HG03108 (cell line): ENCODE measurements around the gene PIGU.
"Not testable (repeated sequence)": the region's sequence is repeated elsewhere in the genome, so short reads cannot be mapped to it uniquely, and the experiment has no call there.

Experiments used
- ATAC-seq: cut with Tn5 transposase; IDR thresholded peaks from one replicate; pipeline ENCODE4 v1.9.1; 2021; ENCODE audit warnings: moderate library complexity; ENCODE audit not compliant: unreplicated experiment

PIGU gene

DNA sequence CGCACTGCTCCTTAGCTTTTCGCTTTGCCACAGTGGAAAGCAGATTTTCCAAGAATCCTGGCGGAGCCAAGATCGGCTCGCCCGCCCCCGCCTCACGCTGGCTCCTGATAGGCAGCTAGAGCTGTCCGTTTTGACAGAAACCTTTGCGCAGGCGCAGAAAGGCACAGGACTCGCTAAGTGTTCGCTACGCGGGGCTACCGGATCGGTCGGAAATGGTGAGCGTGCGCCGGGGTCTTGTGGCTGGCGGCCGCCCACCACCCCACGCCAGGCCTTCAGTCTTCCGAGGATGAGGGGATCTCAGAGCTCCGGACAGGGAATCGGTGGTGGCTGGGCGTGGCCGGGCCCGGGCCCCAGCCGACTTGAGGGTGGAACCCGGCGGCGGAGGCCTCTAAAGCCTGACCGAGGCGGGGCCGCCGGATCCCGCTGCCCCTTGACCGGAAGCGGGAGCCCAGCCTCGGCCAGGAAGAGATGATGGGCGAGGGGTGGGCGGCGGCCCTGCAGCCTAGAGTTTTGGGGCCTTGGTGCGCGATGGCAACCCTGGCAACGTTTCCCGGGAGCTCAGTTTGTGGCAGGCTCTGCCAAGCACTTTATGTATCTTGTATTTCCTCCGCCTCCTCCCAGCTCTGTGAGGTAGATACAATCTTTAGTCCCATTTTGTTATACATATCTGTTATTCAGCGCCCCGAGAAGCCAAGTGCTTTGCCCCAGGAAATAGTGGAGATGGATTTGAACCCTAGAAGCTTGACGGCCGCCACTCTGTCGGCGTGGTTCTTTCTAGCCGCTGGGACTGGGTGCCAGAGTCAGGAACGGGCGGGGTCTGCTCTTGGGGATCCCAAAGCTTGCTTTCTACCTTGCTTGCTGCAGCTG lies 160.4 kb downstream of the PIGU start, which contains the start of gene DYNLRB1:
Gene DYNLRB1, plus strand, starts transcription at position 176 of the 867 bp plus-strand sequence. Its CDS starts 37 bp downstream, at position 213.
- peak; percentile 68 for ATAC-seq

DNA sequence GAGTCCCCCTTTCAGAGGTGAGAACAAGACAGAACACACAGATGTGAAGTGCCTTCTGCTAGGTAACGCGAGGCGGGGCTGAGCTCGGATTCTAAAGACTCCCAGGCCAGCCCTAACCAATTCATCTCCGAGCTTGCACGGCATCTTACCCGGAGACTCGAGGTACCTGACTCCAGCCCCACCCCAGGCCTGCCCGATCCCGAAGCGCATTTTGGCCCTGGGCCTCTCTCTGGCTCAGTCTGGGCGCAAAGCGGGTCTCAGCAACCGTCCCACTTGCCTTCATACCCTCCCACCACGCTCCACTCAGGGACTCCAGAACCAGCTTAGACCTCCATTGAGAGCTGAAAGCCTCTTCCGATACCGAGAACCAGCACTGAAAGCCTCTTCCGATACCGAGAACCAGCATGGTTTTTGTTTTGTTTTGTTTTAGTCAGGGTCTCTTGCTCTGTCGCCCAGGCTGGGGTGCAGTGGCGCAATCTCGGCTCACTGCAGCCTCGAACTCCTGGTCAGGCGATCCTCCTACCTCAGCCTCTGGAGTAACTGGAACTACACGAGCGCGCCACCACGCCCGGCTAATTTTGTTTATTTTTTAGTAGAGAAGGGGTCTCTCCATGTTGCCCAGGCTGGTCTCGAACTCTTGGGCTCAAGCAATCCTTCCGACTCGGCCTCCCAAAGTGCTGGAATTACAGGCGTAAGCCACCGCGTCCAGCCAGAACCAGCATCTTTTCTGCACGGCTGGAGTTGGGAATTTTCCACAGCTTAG lies 161.2 kb downstream of the PIGU start:
- ATAC-seq = peak; percentile 42

DNA sequence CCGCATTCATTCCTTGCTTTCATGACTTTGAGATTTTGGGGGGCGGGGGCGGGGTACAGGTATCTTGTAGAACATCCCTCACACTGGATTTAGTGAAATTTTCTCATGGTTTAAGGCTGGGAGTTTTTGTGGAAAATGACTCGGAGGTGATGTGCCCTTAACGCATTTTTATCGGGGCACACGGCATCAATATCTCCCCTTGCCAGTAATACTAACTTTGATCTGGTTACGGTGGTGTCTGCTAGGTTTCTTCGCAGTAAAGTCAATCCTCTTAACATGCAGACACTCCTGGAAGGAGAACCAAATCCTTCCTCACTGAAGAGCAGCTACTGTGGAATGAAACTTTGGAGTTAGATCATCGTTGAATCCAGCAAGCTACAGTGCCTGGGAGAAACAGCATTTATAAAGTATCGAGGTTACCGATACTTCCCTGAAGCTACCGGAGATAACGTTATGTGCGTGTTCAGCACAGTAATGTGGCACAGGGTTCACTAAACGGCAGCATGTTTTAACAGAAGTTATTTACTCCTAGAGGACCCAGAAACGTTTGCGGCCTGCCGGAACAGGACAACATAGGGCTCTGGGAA lies 161.9 kb downstream of the PIGU start:
- no peak for ATAC-seq

DNA sequence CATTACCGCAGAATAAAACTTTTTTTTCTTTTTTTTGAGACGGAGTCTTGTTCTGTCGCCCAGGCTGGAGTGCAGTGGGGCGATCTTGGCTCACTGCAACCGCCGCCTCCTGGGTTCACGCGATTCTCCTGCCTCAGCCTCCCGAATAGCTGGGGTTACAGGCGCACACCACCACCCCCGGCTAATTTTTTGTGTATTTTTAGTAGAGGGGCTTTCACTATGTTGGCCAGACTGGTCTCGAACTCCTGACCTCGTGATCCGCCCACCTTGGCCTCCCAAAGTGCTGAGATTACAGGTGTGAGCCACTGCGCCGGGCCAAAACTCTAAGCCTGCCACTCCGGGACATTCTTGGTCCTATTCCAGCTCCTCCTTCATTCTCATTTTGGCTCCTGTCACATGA lies 162.9 kb downstream of the PIGU start:
- ATAC-seq = not testable (repeated sequence)

DNA sequence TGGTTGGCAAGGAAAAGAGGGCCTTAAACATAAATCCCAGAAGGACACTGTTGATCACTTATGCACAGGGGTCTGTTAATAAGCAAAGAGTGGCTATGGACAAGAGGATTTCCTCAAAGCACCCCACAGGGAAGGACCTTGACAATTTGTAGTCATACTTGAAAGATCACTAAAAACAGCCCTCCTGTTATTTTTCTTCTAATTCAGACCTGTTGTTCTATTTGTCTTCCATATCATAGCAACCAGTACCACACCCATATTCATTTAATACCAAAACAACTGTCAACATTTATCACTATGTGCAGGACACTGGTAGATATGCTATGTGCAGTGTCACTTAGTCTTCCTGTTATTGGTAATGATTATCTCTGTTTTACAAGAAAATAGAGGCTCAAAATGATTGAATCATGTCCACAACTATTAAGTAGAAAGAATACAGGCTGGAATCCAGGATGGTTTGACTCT lies 163.9 kb downstream of the PIGU start:
- no peak for ATAC-seq

DNA sequence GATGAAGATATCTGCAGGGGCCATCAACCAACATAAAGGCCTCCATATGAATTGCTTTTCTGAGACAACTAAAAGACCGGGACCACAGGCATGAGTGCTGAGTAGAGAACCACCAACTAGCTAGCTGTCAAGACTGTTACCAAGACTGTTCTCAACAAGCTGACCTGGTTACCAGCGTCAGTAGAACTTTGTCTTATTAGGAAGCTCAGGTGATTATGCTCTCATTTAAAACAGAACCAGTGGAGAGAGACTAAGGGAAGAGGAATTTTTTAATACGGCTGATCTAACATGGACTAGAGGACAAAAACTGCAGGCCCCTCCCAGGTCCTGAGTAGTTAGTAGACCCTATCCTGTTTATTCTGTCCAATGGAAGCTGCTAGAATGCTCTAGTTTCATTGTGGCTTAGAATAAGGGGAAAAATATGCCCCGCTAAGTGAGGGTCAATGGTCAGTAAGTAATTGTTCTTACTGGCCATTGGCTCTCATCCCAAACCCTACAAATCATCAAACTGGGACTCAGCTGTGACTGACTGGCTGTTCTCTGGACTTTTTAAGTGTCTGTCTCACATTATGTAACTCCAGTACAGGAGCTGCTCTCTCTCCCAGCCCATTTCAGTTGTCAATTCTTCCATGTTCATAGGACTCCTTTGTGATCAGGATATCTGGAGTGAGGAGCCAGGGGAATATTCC lies 164.5 kb downstream of the PIGU start:
- ATAC-seq = no peak

DNA sequence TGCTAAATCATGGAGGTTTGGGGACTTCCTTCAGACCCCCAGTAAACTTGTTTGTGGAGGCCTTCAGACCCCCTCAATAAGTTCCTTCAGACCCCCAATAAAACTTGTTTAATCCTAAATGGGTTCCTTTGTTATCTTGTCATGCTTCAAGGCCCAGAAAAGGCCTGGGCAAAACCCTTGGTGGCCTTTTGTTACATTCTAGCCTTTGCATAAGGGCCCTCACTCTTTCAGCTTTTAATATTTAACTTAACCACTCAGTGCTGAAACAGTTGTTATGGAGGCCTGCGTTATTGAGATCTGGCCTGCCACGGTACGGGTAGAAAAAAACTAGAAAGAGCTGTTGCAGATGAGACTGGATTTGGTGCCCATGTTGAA lies 165.0 kb downstream of the PIGU start:
- ATAC-seq = no peak

DNA sequence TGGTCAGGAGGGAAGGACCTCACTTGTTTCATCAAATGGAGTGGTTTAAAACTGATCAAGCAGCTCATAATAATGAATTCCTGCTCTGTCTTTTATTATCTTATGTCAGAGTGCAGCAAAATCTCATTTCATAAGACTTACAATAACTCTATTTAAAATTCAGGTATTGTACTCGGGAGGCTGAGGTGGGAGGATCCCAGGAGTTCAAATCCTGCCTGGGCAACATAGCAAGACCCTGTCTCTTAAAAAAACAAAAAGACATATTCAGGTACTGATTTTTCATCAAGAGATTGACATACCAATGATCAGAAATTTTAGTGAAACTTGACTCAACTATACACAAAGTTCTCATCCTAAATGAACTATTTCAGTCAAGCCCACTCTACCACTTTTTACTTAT lies 166.3 kb downstream of the PIGU start:
- ATAC-seq = no peak
